GM23338 (cell line): ENCODE measurements around the gene UBALD2.

Experiments
- CREB1 ChIP-seq: fragments of 250-450 bp; sonication (Bioruptor Pico); IDR thresholded peaks from 2 replicates; pipeline ENCODE4 v1.5.0; 2020; ENCODE audit warnings: low read depth, mild to moderate bottlenecking, moderate library complexity
- CTCF ChIP-seq, 2 experiments: fragments of 200-600 bp in 1 of 2; sonication (generic) in 1 of 2; conservative IDR thresholded peaks; 2 replicates each; pipeline versions ENCODE4 v1.5.1 to v1.6.1; 2016 to 2017; ENCODE audit warnings: antibody characterized with exemption in 2 of 2, low read depth in 2 of 2, mild to moderate bottlenecking in 2 of 2, moderate library complexity in 1 of 2
- EZH2 ChIP-seq: fragments of 200-600 bp; sonication (generic); IDR thresholded peaks from one replicate; pipeline ENCODE4 v1.8.0; 2017; ENCODE audit warnings: antibody characterized with exemption, mild to moderate bottlenecking, low read depth; ENCODE audit not compliant: unreplicated experiment
- JUNB ChIP-seq: IDR thresholded peaks from one replicate; pipeline ENCODE4 v1.6.1; 2016; ENCODE audit warnings: antibody characterized with exemption; ENCODE audit not compliant: unreplicated experiment
- NANOG ChIP-seq: IDR thresholded peaks from 2 replicates; pipeline ENCODE4 v1.6.1; 2016; ENCODE audit warnings: antibody characterized with exemption, borderline replicate concordance
- POLR2AphosphoS5 ChIP-seq: IDR thresholded peaks from 2 replicates; pipeline ENCODE4 v1.6.1; 2016; ENCODE audit warnings: antibody characterized with exemption, low read depth
- REST ChIP-seq: IDR thresholded peaks from one replicate; pipeline ENCODE4 v1.6.1; 2018; ENCODE audit warnings: antibody characterized with exemption; ENCODE audit not compliant: unreplicated experiment
- STAT1 ChIP-seq: IDR thresholded peaks from one replicate; pipeline ENCODE4 v1.6.1; 2016; ENCODE audit warnings: antibody characterized with exemption; ENCODE audit not compliant: unreplicated experiment
- ZNF114 ChIP-seq: fragments of 250-450 bp; sonication (Bioruptor Pico); IDR thresholded peaks from 2 replicates; pipeline ENCODE4 v1.5.0; 2020; ENCODE audit warnings: mild to moderate bottlenecking, moderate library complexity
- ZNF331 ChIP-seq: fragments of 250-450 bp; sonication (Bioruptor Pico); IDR thresholded peaks from 2 replicates; pipeline ENCODE4 v1.5.0; 2020; ENCODE audit warnings: low read depth, mild to moderate bottlenecking, moderate library complexity
- TF ChIP-seq, protein P1 (sequence below): IDR thresholded peaks from 2 replicates; pipeline ENCODE4 v1.6.1; 2016; ENCODE audit warnings: antibody characterized with exemption
- TF ChIP-seq, protein P2 (sequence below): fragments of 250-450 bp; sonication (Bioruptor Pico); IDR thresholded peaks from 2 replicates; pipeline ENCODE4 v1.5.0; 2020; ENCODE audit warnings: mild to moderate bottlenecking, moderate library complexity

GRCh38 chr17:76234354-76234679 is 30.8 kb upstream of the UBALD2 start:
- TF ChIP-seq NANOG = no peak
- no peak for TF ChIP-seq CTCF (conservative IDR thresholded peaks at IDR 0.05; ENCODE audit: low read depth in 2 of 2)
- TF ChIP-seq CREB1 = no peak
- no peak for TF ChIP-seq EZH2
- TF ChIP-seq JUNB = no peak
- no peak for TF ChIP-seq POLR2AphosphoS5
- no peak for TF ChIP-seq REST
- TF ChIP-seq, protein P1, sequence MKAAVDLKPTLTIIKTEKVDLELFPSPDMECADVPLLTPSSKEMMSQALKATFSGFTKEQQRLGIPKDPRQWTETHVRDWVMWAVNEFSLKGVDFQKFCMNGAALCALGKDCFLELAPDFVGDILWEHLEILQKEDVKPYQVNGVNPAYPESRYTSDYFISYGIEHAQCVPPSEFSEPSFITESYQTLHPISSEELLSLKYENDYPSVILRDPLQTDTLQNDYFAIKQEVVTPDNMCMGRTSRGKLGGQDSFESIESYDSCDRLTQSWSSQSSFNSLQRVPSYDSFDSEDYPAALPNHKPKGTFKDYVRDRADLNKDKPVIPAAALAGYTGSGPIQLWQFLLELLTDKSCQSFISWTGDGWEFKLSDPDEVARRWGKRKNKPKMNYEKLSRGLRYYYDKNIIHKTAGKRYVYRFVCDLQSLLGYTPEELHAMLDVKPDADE = no peak
- no peak for TF ChIP-seq ZNF331
- TF ChIP-seq STAT1 = no peak
- TF ChIP-seq ZNF114 = no peak
- TF ChIP-seq, protein P2, sequence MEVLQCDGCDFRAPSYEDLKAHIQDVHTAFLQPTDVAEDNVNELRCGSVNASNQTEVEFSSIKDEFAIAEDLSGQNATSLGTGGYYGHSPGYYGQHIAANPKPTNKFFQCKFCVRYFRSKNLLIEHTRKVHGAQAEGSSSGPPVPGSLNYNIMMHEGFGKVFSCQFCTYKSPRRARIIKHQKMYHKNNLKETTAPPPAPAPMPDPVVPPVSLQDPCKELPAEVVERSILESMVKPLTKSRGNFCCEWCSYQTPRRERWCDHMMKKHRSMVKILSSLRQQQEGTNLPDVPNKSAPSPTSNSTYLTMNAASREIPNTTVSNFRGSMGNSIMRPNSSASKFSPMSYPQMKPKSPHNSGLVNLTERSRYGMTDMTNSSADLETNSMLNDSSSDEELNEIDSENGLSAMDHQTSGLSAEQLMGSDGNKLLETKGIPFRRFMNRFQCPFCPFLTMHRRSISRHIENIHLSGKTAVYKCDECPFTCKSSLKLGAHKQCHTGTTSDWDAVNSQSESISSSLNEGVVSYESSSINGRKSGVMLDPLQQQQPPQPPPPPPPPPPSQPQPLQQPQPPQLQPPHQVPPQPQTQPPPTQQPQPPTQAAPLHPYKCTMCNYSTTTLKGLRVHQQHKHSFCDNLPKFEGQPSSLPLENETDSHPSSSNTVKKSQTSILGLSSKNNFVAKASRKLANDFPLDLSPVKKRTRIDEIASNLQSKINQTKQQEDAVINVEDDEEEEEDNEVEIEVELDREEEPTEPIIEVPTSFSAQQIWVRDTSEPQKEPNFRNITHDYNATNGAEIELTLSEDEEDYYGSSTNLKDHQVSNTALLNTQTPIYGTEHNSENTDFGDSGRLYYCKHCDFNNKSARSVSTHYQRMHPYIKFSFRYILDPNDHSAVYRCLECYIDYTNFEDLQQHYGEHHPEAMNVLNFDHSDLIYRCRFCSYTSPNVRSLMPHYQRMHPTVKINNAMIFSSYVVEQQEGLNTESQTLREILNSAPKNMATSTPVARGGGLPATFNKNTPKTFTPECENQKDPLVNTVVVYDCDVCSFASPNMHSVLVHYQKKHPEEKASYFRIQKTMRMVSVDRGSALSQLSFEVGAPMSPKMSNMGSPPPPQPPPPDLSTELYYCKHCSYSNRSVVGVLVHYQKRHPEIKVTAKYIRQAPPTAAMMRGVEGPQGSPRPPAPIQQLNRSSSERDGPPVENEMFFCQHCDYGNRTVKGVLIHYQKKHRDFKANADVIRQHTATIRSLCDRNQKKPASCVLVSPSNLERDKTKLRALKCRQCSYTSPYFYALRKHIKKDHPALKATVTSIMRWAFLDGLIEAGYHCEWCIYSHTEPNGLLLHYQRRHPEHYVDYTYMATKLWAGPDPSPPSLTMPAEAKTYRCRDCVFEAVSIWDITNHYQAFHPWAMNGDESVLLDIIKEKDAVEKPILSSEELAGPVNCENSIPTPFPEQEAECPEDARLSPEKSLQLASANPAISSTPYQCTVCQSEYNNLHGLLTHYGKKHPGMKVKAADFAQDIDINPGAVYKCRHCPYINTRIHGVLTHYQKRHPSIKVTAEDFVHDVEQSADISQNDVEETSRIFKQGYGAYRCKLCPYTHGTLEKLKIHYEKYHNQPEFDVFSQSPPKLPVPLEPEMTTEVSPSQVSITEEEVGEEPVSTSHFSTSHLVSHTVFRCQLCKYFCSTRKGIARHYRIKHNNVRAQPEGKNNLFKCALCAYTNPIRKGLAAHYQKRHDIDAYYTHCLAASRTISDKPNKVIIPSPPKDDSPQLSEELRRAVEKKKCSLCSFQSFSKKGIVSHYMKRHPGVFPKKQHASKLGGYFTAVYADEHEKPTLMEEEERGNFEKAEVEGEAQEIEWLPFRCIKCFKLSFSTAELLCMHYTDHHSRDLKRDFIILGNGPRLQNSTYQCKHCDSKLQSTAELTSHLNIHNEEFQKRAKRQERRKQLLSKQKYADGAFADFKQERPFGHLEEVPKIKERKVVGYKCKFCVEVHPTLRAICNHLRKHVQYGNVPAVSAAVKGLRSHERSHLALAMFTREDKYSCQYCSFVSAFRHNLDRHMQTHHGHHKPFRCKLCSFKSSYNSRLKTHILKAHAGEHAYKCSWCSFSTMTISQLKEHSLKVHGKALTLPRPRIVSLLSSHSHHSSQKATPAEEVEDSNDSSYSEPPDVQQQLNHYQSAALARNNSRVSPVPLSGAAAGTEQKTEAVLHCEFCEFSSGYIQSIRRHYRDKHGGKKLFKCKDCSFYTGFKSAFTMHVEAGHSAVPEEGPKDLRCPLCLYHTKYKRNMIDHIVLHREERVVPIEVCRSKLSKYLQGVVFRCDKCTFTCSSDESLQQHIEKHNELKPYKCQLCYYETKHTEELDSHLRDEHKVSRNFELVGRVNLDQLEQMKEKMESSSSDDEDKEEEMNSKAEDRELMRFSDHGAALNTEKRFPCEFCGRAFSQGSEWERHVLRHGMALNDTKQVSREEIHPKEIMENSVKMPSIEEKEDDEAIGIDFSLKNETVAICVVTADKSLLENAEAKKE (CRISPR knock-in tag) = no peak
